GM19240 (cell line): ENCODE measurements around the gene SLC40A1.

Experiments
- DNase-seq: peaks from one replicate; pipeline ENCODE4 v3.0.0; 2011; ENCODE audit warnings: low spot score; ENCODE audit not compliant: insufficient read length

The SLC40A1 gene

GRCh38 chr2:189601043-189601442 lies 20.5 kb upstream of the SLC40A1 start:
- no peak for DNase-seq

GRCh38 chr2:189599245-189599644 lies 18.7 kb upstream of the SLC40A1 start:
- no peak for DNase-seq

- no peak for DNase-seq
These were observed 14.8 kb upstream of the SLC40A1 start for GRCh38 chr2:189595417-189595816.

GRCh38 chr2:189594305-189594704 lies 13.7 kb upstream of the SLC40A1 start:
- DNase-seq = no peak

- no peak for DNase-seq
These were observed 12.5 kb upstream of the SLC40A1 start for GRCh38 chr2:189593115-189593514.

GRCh38 chr2:189592353-189592984 lies 11.9 kb upstream of the SLC40A1 start:
- no peak for DNase-seq

- DNase-seq = no peak
These were observed 7.2 kb upstream of the SLC40A1 start for GRCh38 chr2:189587780-189588179.

- DNase-seq = no peak
These were observed 4.7 kb upstream of the SLC40A1 start for GRCh38 chr2:189585226-189585756.

- DNase-seq = no peak
These were observed 4.1 kb upstream of the SLC40A1 start for GRCh38 chr2:189584686-189585085.

- no peak for DNase-seq
These were observed 2.9 kb upstream of the SLC40A1 start for GRCh38 chr2:189583227-189584198.

GRCh38 chr2:189582809-189583192 lies 2.2 kb upstream of the SLC40A1 start:
- no peak for DNase-seq

GRCh38 chr2:189582140-189582808 lies 1.7 kb upstream of the SLC40A1 start:
- DNase-seq = no peak

- no peak for DNase-seq
These were observed 961 bp upstream of the SLC40A1 start for GRCh38 chr2:189581354-189582139.

GRCh38 chr2:189580241-189580651 lies 340 bp downstream of the SLC40A1 start:
- DNase-seq = no peak

- DNase-seq = no peak
These were observed 900 bp downstream of the SLC40A1 start for GRCh38 chr2:189579585-189580186.

- DNase-seq = no peak
These were observed 2.2 kb downstream of the SLC40A1 start for GRCh38 chr2:189578272-189578950.

- no peak for DNase-seq
These were observed 3.5 kb downstream of the SLC40A1 start for GRCh38 chr2:189577121-189577520.

GRCh38 chr2:189576396-189576795 lies 4.2 kb downstream of the SLC40A1 start:
- no peak for DNase-seq

GRCh38 chr2:189574793-189575475 lies 5.7 kb downstream of the SLC40A1 start:
- no peak for DNase-seq
